Left ventricle myocardium inferior (tissue), 1 donor: ENCODE data around the gene PCNA. TPM values are rescaled to one million over a fixed set of nuclear protein-coding genes. Genes with fewer than 3 reads are reported as not detected.

Experiments used
- DNase-seq: peaks from one replicate; pipeline ENCODE4 v3.0.0-alpha.2; 2020
- H3K27ac ChIP-seq: fragments of 200-600 bp; replicated peaks from 2 replicates; pipeline ENCODE4 v1.8.0; 2021
- H3K27me3 ChIP-seq: fragments of 200-600 bp; 2 replicates; pipeline ENCODE4 v1.8.0; 2021; ENCODE audit warnings: low read depth
- H3K36me3 ChIP-seq: fragments of 200-600 bp; 2 replicates; pipeline ENCODE4 v1.8.0; 2021
- H3K4me1 ChIP-seq: fragments of 200-600 bp; 2 replicates; pipeline ENCODE4 v1.8.0; 2021
- H3K4me3 ChIP-seq: fragments of 200-600 bp; 2 replicates; pipeline ENCODE4 v1.8.0; 2021; ENCODE audit warnings: mild to moderate bottlenecking, moderate library complexity
- H3K9me3 ChIP-seq: fragments of 200-600 bp; replicated peaks from 2 replicates; pipeline ENCODE4 v1.8.0; 2021
- intact Hi-C: fragments of 100-400 bp; cut with micrococcal nuclease; formaldehyde crosslinking; loops from one replicate; pipeline ENCODE4 v1.11.0; 2022
- total RNA-seq: library from RNA; stranded (reverse); fragmentation: NEBNext Ultra II Directional; extraction: Animal tissue kit (Norgen Biotek cat#: 25700); gene quantifications from one replicate; pipeline ENCODE4 v1.2.1, GENCODE V29; 2021
- TF ChIP-seq, protein P1 (sequence below): fragments of 200-600 bp; IDR thresholded peaks from 2 replicates; pipeline ENCODE4 v1.8.0; 2021; ENCODE audit warnings: antibody characterized with exemption, mild to moderate bottlenecking, borderline replicate concordance
- donor health status: DM: no; HTN: yes; CAD: no; lungs with severe emphysema.

The PCNA gene
- total RNA-seq, 1 donor from 2014 or later: 28.0 TPM

DNA sequence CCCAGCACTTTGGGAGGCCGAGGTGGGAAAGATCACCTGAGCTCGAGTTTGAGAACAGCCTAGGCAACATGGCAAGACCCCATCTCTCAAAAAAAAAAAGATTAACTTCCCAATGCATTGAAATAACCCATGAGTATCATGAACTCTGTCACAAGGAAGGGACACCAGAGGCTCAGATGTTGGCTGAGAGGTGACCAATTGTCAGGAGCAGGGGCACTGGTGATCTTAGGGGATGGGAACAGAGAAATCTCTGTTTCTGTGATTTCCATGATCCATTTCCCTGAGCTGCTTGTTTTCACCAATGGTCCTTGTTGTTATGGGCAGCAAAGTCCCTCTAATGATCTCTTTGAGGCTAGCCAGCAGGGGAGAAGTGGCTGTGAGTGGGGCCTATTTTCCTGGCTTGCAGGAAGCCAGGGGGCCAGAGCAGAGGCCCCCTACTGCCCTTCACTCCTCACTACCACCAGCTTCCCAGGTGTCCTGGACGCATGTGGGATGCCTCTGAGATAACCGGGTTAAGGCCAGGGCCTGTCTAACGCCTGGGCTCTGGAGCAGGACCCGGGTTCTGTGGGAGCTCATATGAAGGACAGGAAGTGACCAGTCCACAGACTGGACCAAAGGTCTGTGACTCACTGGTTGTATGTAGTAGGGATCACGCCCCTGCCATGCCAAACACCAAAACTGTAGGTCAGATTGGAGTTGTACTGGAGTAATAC, 54.4 kb downstream of the PCNA start:
- Histone ChIP-seq H3K9me3 (no peaks in the 10 kb centered on the region), H3K27ac (no peak overlapping the region), H3K4me1 (no peaks in the 10 kb centered on the region), H3K4me3 (no peak overlapping the region), H3K36me3 (no peaks in the 10 kb centered on the region), H3K27me3 (no peaks in the 10 kb centered on the region)
- TF ChIP-seq, protein P1, sequence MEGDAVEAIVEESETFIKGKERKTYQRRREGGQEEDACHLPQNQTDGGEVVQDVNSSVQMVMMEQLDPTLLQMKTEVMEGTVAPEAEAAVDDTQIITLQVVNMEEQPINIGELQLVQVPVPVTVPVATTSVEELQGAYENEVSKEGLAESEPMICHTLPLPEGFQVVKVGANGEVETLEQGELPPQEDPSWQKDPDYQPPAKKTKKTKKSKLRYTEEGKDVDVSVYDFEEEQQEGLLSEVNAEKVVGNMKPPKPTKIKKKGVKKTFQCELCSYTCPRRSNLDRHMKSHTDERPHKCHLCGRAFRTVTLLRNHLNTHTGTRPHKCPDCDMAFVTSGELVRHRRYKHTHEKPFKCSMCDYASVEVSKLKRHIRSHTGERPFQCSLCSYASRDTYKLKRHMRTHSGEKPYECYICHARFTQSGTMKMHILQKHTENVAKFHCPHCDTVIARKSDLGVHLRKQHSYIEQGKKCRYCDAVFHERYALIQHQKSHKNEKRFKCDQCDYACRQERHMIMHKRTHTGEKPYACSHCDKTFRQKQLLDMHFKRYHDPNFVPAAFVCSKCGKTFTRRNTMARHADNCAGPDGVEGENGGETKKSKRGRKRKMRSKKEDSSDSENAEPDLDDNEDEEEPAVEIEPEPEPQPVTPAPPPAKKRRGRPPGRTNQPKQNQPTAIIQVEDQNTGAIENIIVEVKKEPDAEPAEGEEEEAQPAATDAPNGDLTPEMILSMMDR: no peak
- intact Hi-C loops: no loop called here
- DNase-seq: no peak

Other genes with a start within 250 kb of the PCNA start
- gene SLC23A2, start 118.4 kb downstream of the PCNA start, total RNA-seq: 6.3 TPM
- gene TMEM230, start 6.9 kb downstream of the PCNA start, total RNA-seq: 83.0 TPM
- gene CDS2, start 7.0 kb upstream of the PCNA start, total RNA-seq: 79.0 TPM
- not detected for gene PROKR2, start 197.0 kb upstream of the PCNA start, total RNA-seq